CD8-positive, alpha-beta memory T cell (primary cell): ENCODE results near the gene MXD3. TPM values are rescaled to one million over a fixed set of nuclear protein-coding genes. Genes with fewer than 3 reads are reported as not detected.
A peak's percentile ranks its signal among the peaks of the same experiment; 100 is the strongest.

Experiments used
- CTCF ChIA-PET: fragments of 350-600 bp; sonication (Branson Sonifier 250); formaldehyde crosslinking; loops from one replicate; lab custom pipeline; 2021; ENCODE audit warnings: antibody characterized with exemption; lab: Charles Lee
- POLR2A ChIA-PET: fragments of 350-600 bp; sonication (Branson Sonifier 250); formaldehyde crosslinking; loops from one replicate; lab custom pipeline; 2021; ENCODE audit warnings: antibody characterized with exemption; lab: Charles Lee
- DNase-seq, 5 donors: peaks; one replicate each; pipeline versions ENCODE4 v3.0.0 to v3.0.0-alpha.2; 2020 to 2022; ENCODE audit warnings: mixed read lengths in 1 of 5
- H3K27ac ChIP-seq: one replicate; pipeline ENCODE4 v1.7.0; 2013; ENCODE audit warnings: low read depth, mild to moderate bottlenecking, low read length, moderate library complexity
- H3K27me3 ChIP-seq: 2 replicates; pipeline ENCODE4 v1.7.0; 2013; ENCODE audit warnings: low read length, mild to moderate bottlenecking; ENCODE audit not compliant: insufficient read depth, poor library complexity, severe bottlenecking
- H3K36me3 ChIP-seq: 2 replicates; pipeline ENCODE4 v1.7.0; 2013; ENCODE audit warnings: mild to moderate bottlenecking, low read length, moderate library complexity; ENCODE audit not compliant: insufficient read depth
- H3K4me1 ChIP-seq: 2 replicates; pipeline ENCODE4 v1.7.0; 2013; ENCODE audit warnings: mild to moderate bottlenecking, low read length, moderate library complexity; ENCODE audit not compliant: insufficient read depth
- H3K4me3 ChIP-seq: 2 replicates; pipeline ENCODE4 v1.7.0; 2013; ENCODE audit warnings: mild to moderate bottlenecking, low read length
- H3K9me3 ChIP-seq: 2 replicates; pipeline ENCODE4 v1.7.0; 2013; ENCODE audit warnings: mild to moderate bottlenecking, low read length
- H3K27ac Mint-ChIP-seq, 8 donors: one replicate each; pipeline ENCODE4 v1.8.0; 2020 to 2021; ENCODE audit warnings: mixed read lengths in 8 of 8, mild to moderate bottlenecking in 6 of 8, inconsistent platforms in 3 of 8, moderate library complexity in 3 of 8
- H3K27me3 Mint-ChIP-seq, 2 donors: one replicate each; pipeline ENCODE4 v1.8.0; 2020 to 2021; ENCODE audit warnings: mixed read lengths in 2 of 2, mild to moderate bottlenecking in 1 of 2, moderate library complexity in 1 of 2
- H3K36me3 Mint-ChIP-seq, 3 donors: one replicate each; pipeline ENCODE4 v1.8.0; 2020 to 2021; ENCODE audit warnings: mixed read lengths in 3 of 3, inconsistent platforms in 1 of 3, mild to moderate bottlenecking in 1 of 3
- H3K4me1 Mint-ChIP-seq, 3 donors: one replicate each; pipeline ENCODE4 v1.8.0; 2020 to 2021; ENCODE audit warnings: mixed read lengths in 3 of 3, inconsistent platforms in 1 of 3, mild to moderate bottlenecking in 1 of 3
- H3K4me3 Mint-ChIP-seq, 7 donors: one replicate each; pipeline ENCODE4 v1.8.0; 2020 to 2021; ENCODE audit warnings: mixed read lengths in 7 of 7, mild to moderate bottlenecking in 6 of 7, moderate library complexity in 4 of 7, inconsistent platforms in 2 of 7
- H3K9me3 Mint-ChIP-seq, 5 donors: one replicate each; pipeline ENCODE4 v1.8.0; 2020 to 2022; ENCODE audit warnings: mixed read lengths in 5 of 5, mild to moderate bottlenecking in 3 of 5, moderate library complexity in 2 of 5, inconsistent platforms in 1 of 5
- polyA plus RNA-seq: library from polyadenylated mRNA; unstranded; fragments of 300-500 nt; fragmentation: Illumina TruSeq; gene quantifications from one replicate; pipeline ENCODE4 v1.2.3, GENCODE V29; 2021
- total RNA-seq, 2 experiments: library from RNA; stranded (reverse); gene quantifications; one replicate each; pipeline ENCODE4 v1.2.3, GENCODE V29; 2021

Gene MXD3
- total and polyA plus RNA-seq, 3 experiments from 2014 or later: 0.79 to 13.4 (median 10.2) TPM

DNA sequence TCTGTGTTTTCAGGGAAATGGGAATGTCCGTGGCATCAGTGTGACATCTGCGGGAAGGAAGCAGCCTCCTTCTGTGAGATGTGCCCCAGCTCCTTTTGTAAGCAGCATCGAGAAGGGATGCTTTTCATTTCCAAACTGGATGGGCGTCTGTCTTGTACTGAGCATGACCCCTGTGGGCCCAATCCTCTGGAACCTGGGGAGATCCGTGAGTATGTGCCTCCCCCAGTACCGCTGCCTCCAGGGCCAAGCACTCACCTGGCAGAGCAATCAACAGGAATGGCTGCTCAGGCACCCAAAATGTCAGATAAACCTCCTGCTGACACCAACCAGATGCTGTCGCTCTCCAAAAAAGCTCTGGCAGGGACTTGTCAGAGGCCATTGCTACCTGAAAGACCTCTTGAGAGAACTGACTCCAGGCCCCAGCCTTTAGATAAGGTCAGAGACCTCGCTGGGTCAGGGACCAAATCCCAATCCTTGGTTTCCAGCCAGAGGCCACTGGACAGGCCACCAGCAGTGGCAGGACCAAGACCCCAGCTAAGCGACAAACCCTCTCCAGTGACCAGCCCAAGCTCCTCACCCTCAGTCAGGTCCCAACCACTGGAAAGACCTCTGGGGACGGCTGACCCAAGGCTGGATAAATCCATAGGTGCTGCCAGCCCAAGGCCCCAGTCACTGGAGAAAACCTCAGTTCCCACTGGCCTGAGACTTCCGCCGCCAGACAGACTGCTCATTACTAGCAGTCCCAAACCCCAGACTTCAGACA lies 17.7 kb downstream of the MXD3 start:
- no peaks in the 10 kb centered on the region for H3K9me3 Mint-ChIP-seq
- Histone ChIP-seq H3K36me3 (peaks cover 56% of the 10 kb centered on the region), H3K27ac (no peak overlapping the region), H3K9me3 (no peaks in the 10 kb centered on the region), H3K4me1 (peaks cover 25% of the 10 kb centered on the region), H3K4me3 (no peak overlapping the region), H3K27me3 (no peaks in the 10 kb centered on the region)
- peaks cover 22 to 36% (median 30%) of the 10 kb centered on the region in 3 donors for H3K4me1 Mint-ChIP-seq
- peaks cover 4 to 73% (median 21%) of the 10 kb centered on the region in 3 donors for H3K36me3 Mint-ChIP-seq
- H3K27ac Mint-ChIP-seq: peak overlapping the region in 5 of 8 donors; percentile 29 to 89 (median 61)
- H3K27me3 Mint-ChIP-seq: no peaks in the 10 kb centered on the region
- POLR2A ChIA-PET: no interaction called here
- no peak overlapping the region for H3K4me3 Mint-ChIP-seq
- CTCF ChIA-PET: interaction anchor here (0.5 to 2.0 kb wide), 4 partner anchors 9 to 686 kb away, joined by 3 to 4 read pairs (median 4); partner anchors contain the start of genes PRELID1 and RAB24
- DNase-seq: no peak

DNA sequence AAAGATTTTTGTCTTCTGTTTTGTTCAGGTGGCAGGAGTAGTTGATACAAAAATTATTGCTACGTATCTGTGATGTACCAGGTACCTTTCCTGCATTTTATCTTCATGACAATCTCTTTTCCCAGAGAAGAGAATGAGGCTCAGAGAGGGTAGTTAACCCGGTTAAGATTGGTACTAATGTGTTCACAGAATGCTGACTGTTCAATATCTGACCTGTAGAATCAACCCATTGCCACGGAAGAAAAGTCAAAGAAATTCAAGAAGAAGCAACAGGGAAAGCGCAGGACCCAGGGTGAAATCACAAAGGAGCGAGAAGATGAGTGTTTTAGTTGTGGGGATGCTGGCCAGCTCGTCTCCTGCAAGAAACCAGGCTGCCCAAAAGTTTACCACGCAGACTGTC lies 20.0 kb downstream of the MXD3 start:
- Mint-ChIP-seq H3K36me3 (peaks cover 4 to 87% (median 24%) of the 10 kb centered on the region in 3 donors), H3K27ac (no peak overlapping the region), H3K9me3 (no peaks in the 10 kb centered on the region), H3K4me1 (peaks cover 14 to 22% (median 21%) of the 10 kb centered on the region in 3 donors), H3K4me3 (no peak overlapping the region), H3K27me3 (no peaks in the 10 kb centered on the region)
- POLR2A ChIA-PET: no interaction called here
- DNase-seq: no peak
- no peak overlapping the region for H3K4me3 ChIP-seq
- no peaks in the 10 kb centered on the region for H3K9me3 ChIP-seq
- no peak overlapping the region for H3K27ac ChIP-seq
- H3K4me1 ChIP-seq: peaks cover 13% of the 10 kb centered on the region
- no peaks in the 10 kb centered on the region for H3K27me3 ChIP-seq
- H3K36me3 ChIP-seq: peaks cover 60% of the 10 kb centered on the region
- CTCF ChIA-PET: no interaction called here

- no peak overlapping the region for H3K4me3 Mint-ChIP-seq
- peak overlapping the region in 3 of 8 donors; percentile 27 to 61 (median 43) for H3K27ac Mint-ChIP-seq
- Histone ChIP-seq H3K4me3 (no peak overlapping the region), H3K27ac (no peak overlapping the region), H3K36me3 (peaks cover 62% of the 10 kb centered on the region), H3K4me1 (peaks cover 6% of the 10 kb centered on the region), H3K9me3 (no peaks in the 10 kb centered on the region), H3K27me3 (no peaks in the 10 kb centered on the region)
- no peak for DNase-seq
- no peaks in the 10 kb centered on the region for H3K9me3 Mint-ChIP-seq
- CTCF ChIA-PET: interaction anchor here (1.5 kb wide), 1 partner anchor 19 kb away, joined by 4 read pairs; no protein-coding TSS in a partner anchor
- POLR2A ChIA-PET: no interaction called here
- peaks cover 7 to 16% (median 13%) of the 10 kb centered on the region in 3 donors for H3K4me1 Mint-ChIP-seq
- peaks cover 4 to 86% (median 24%) of the 10 kb centered on the region in 3 donors for H3K36me3 Mint-ChIP-seq
- H3K27me3 Mint-ChIP-seq: no peaks in the 10 kb centered on the region
Observed at GRCh38 chr5:177290816-177291596, 20.7 kb downstream of the MXD3 start.

GRCh38 chr5:177288191-177288590 lies 23.5 kb downstream of the MXD3 start:
- Mint-ChIP-seq H3K4me3 (no peak overlapping the region), H3K4me1 (peaks cover 0 to 5% (median 0%) of the 10 kb centered on the region in 3 donors), H3K27ac (peak overlapping the region in 1 of 8 donors; percentile 26), H3K9me3 (no peaks in the 10 kb centered on the region), H3K27me3 (no peaks in the 10 kb centered on the region), H3K36me3 (peaks cover 3 to 84% (median 20%) of the 10 kb centered on the region in 3 donors)
- CTCF ChIA-PET: no interaction called here
- Histone ChIP-seq H3K9me3 (no peaks in the 10 kb centered on the region), H3K36me3 (peaks cover 57% of the 10 kb centered on the region), H3K4me3 (no peak overlapping the region), H3K27me3 (no peaks in the 10 kb centered on the region), H3K4me1 (no peaks in the 10 kb centered on the region), H3K27ac (no peak overlapping the region)
- POLR2A ChIA-PET: no interaction called here
- DNase-seq: no peak

DNA sequence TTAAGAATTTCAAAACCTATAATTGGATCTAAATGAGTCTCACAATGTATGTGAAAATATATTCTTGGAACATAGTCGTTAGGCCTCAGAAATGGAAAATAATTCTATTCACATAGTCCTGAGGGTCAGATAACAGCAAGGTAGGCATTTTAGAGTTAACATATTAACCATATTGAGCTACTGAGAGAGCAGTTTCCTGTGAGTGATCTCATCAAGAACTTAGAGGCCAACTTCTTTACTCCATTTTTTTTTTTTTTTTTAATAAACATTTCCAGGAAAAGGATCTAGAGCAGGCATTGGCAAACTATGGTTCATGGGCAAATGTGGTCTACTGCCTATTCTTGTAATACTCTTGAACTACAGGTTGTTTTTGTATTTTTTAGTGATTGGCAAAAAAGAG lies 34.8 kb downstream of the MXD3 start:
- Histone ChIP-seq H3K4me1 (no peaks in the 10 kb centered on the region), H3K27ac (no peak overlapping the region), H3K9me3 (no peaks in the 10 kb centered on the region), H3K36me3 (peaks cover 44% of the 10 kb centered on the region), H3K27me3 (no peaks in the 10 kb centered on the region), H3K4me3 (no peak overlapping the region)
- Mint-ChIP-seq H3K27me3 (no peaks in the 10 kb centered on the region), H3K36me3 (peaks cover 3 to 84% (median 21%) of the 10 kb centered on the region in 3 donors), H3K4me3 (no peak overlapping the region), H3K9me3 (no peaks in the 10 kb centered on the region), H3K4me1 (peaks cover 0 to 3% (median 2%) of the 10 kb centered on the region in 3 donors), H3K27ac (peak overlapping the region in 2 of 8 donors; percentile 16 to 52)
- ChIA-PET POLR2A (no interaction called here), CTCF (interaction anchor here (2.4 kb wide), 1 partner anchor 163 kb away, joined by 9 read pairs; no protein-coding TSS in a partner anchor)
- no peak for DNase-seq

GRCh38 chr5:177275883-177276282 lies 35.8 kb downstream of the MXD3 start:
- CTCF ChIA-PET: no interaction called here
- POLR2A ChIA-PET: interaction anchor here (0.6 kb wide), 1 partner anchor 472 kb away, joined by 4 read pairs; no protein-coding TSS in a partner anchor
- no peaks in the 10 kb centered on the region for H3K4me1 ChIP-seq
- Mint-ChIP-seq H3K27ac (peak overlapping the region in 1 of 8 donors; percentile 38), H3K4me3 (no peak overlapping the region), H3K36me3 (peaks cover 3 to 85% (median 24%) of the 10 kb centered on the region in 3 donors), H3K27me3 (no peaks in the 10 kb centered on the region), H3K9me3 (no peaks in the 10 kb centered on the region), H3K4me1 (peaks cover 0 to 3% (median 2%) of the 10 kb centered on the region in 3 donors)
- no peak for DNase-seq
- H3K9me3 ChIP-seq: no peaks in the 10 kb centered on the region
- H3K4me3 ChIP-seq: no peak overlapping the region
- peaks cover 50% of the 10 kb centered on the region for H3K36me3 ChIP-seq
- H3K27ac ChIP-seq: no peak overlapping the region
- H3K27me3 ChIP-seq: no peaks in the 10 kb centered on the region

GRCh38 chr5:177271113-177271512 lies 40.6 kb downstream of the MXD3 start:
- Histone ChIP-seq H3K27me3 (no peaks in the 10 kb centered on the region), H3K4me1 (no peaks in the 10 kb centered on the region), H3K36me3 (peaks cover 42% of the 10 kb centered on the region), H3K27ac (no peak overlapping the region), H3K9me3 (no peaks in the 10 kb centered on the region), H3K4me3 (no peak overlapping the region)
- CTCF ChIA-PET: interaction anchor here (1.2 kb wide), 1 partner anchor 24 kb away, joined by 3 read pairs; no protein-coding TSS in a partner anchor
- no peak for DNase-seq
- H3K36me3 Mint-ChIP-seq: peaks cover 4 to 86% (median 24%) of the 10 kb centered on the region in 3 donors
- no peak overlapping the region for H3K4me3 Mint-ChIP-seq
- H3K27ac Mint-ChIP-seq: peak overlapping the region in 2 of 8 donors; percentile 43 to 68
- peaks cover 0 to 4% (median 0%) of the 10 kb centered on the region in 3 donors for H3K4me1 Mint-ChIP-seq
- POLR2A ChIA-PET: no interaction called here
- no peaks in the 10 kb centered on the region for H3K9me3 Mint-ChIP-seq
- no peaks in the 10 kb centered on the region for H3K27me3 Mint-ChIP-seq
